ENCODE measurements around the gene TMEM168. TPM values are rescaled to one million over a fixed set of nuclear protein-coding genes. Genes with fewer than 3 reads are reported as not detected.
"Not testable (repeated sequence)": the region's sequence is repeated elsewhere in the genome, so short reads cannot be mapped to it uniquely, and the experiment has no call there.

The TMEM168 gene
- total RNA-seq, 1 donor = 15.3 TPM

DNA sequence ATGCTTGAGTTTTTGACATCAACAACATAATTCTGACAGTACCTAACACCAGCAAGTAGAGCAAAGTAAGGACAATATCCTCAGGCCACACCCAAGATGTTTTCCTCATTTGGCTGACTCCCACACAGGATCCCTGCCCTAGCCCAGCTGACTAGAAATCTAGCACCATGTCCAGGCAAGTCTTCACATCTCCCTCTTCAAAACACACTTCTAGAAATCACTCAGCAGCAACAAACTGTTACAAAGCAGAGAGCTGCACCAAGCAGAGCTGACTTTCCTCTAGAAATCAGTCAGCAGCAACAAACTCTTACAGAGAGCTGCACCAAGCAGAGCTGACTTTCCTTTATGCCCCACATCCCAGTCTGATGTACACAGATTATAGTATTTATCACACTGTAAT lies 7.7 kb downstream of the TMEM168 start:
- DNase-seq (ENCODE audit: low read depth in 2 of 3, low spot score in 2 of 3) = no peak

DNA sequence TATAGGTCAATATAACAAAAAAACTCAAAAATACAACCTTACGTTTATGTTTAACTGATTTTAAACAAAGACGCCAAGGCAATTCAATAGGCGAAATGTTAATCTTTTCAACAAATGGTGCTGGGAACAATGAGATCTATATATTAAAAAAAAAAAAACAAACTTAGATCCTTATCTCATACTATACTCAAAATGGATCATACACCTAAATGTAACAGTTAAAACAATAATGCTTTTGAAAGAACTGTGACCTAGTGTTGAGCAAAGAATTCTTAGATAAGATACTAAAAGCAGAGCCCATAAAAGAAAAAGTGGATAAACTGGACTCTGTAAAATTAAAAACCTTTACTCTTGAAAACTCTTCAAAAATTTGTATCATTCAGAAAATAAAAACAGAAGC lies 8.6 kb downstream of the TMEM168 start:
- no peak for DNase-seq (ENCODE audit: low read depth in 2 of 3, low spot score in 2 of 3)

DNA sequence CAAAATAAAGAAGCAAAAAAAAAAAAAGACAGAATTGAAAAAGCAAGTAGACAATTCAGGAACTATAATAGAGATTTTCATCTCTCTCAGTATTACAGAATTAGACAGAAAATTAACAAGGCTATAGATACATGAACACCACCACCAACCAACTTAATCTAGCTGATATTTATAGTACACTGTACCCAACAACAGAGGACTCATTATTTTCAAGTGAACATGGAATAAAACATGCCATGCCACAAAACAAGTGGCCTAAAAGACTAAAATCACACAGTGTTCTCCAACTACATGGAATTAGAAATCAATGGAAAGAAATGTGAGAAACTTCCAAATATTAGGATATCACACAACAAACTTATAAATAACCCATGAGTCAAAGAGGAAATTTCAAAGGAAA lies 9.1 kb downstream of the TMEM168 start:
- no peak for DNase-seq (ENCODE audit: low read depth in 2 of 3, low spot score in 2 of 3)

DNA sequence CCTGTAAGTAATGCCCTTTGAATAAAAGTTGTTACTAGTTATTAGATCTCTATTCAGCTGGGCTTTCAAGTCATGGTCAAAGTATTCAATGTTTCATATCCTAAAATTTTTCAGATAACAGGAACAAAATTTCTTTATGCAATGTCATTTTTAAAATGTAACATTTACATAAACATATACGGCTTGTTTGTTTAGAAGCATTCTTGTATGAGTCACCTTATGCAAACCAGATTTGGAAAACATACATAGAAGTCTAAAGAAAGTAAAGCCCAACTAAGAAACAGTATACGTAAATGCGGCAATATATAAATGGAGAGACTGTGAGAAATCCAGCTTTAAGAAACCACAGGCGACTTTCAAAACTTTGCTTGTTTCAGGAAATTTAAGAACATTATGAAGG lies 10.5 kb downstream of the TMEM168 start:
- no peak for DNase-seq (ENCODE audit: low read depth in 2 of 3, low spot score in 2 of 3)

DNA sequence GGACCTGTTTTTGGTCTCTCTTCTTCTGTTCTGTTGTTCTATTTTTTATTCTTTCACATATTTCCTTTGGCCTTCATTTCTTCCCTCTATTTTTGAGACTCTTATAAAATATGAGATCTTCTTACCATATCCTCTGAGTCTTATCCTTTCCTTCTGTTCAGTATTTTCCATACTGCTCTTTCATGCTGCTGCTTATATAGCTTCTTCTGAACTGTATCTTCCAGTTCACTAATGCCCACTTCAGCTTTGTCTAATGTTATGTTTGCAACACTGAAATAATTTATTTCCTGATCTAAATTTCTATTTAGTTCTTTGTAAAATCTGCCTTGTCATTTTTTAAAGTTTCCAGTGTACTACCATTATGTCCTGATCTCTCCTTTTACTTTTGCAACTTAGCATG lies 12.8 kb downstream of the TMEM168 start:
- no peak for DNase-seq (ENCODE audit: low read depth in 2 of 3, low spot score in 2 of 3)

DNA sequence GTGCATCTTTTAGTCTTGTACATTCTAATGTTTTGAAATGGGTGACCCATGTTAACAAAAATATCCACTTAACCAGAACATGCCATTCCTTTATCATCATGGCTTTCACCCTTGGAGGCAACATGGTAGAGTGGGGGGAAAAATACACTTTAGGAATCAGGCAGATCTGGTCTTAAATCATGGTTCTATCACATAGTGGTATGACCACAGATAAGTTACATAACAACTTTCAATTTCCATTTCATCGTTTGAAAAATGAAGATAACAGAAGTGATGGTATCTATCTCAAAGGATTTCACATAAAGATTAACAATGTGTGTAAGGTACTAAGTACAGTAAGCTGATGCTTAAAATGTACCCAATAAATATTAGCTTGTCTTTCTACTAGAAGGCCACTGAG lies 19.0 kb downstream of the TMEM168 start:
- DNase-seq (ENCODE audit: low read depth in 2 of 3, low spot score in 2 of 3) = no peak

DNA sequence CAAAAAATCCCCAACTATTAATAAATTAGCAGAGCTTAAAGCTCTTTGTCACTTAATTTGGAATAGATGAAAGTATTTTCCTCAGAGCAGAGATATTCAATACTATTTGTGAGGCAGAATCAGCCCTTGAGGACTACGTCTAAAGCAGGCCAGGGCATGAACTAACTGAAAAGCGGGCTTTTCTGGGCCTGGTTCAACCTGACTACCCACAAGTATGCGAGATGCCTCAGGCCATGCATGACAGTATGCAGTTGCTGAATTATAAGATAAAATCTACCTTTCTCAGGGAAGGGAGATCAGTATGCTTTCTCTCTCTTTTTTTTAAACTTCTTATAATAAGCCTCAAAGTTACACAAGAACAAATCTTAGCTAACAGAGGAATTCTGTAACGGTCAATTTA lies 20.1 kb downstream of the TMEM168 start:
- DNase-seq (ENCODE audit: low read depth in 2 of 3, low spot score in 2 of 3) = no peak

DNA sequence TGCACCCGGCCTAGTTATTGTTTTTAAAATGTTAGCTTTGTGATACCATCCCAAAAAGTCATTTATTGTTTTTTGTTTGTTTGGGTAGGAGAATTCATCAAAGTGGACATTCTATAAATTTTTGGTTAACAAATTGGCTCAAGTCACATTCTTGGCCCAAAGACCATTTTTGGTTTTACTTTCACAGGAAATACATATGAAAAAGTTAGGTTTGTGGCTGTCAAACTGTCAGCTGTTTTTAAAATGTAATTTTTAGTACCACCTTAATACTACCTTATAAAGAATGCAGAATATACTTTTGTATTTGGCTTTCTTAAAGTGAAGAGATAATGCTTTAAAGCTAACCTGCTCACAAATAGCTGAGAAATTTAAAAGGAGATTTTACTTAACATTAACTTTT lies 25.1 kb downstream of the TMEM168 start:
- no peak for DNase-seq (ENCODE audit: low read depth in 2 of 3, low spot score in 2 of 3)

DNA sequence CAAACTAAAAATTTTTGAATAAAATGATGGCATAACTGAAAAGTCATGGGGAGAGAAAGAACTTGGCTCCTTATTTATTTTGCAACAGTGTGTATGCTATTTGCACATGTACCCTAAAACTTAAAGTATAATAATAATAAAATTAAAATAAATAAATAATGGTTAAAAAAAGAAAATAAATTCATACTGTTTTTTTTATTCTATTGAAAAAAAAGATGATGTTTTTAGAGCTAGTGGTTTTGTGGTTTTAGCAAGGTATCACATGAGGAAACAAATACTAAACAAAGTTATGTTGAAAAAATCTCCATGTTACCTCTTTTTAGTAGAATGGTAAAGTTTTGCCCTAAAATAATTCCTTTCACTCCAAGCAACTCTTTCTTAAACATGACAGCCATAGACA lies 26.2 kb downstream of the TMEM168 start:
- no peak for DNase-seq (ENCODE audit: low read depth in 2 of 3, low spot score in 2 of 3)

DNA sequence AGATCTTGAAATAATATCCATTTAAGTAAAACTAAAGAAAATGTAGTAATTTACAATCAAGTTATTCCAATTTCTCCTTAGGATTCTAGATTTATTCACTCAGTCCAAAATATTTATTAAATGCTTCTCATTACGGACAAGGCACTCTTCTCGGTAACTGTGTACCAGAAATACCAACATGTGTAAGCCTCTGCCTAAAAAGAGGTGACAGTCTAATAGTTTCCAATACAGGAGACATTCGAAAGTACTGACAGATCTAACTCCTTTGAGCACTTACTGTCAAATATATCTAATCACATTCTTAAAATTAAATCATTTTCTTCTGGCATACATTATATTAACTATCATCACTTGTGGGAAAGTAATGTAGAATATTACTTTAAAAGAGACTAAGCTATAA lies 26.9 kb downstream of the TMEM168 start:
- no peak for DNase-seq (ENCODE audit: low read depth in 2 of 3, low spot score in 2 of 3)

DNA sequence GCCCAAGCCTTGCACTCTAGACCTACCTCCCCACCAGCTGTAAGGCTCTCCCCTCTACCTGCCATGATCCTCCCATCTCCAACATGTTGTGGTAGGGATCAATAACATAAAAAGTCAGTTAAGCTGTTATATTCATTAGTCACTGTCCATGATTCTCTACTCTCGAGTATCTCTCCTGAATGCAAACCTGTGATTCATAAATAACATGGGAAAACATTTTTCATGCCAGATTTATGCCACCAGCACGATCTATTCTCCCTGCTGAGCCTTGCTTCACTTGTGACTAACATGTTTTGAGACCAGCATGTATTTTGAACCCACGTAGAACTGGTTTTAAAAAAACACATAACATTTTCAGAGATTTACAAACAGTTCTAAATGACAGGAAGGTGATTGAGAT lies 30.3 kb downstream of the TMEM168 start:
- DNase-seq (ENCODE audit: low read depth in 2 of 3, low spot score in 2 of 3) = no peak

DNA sequence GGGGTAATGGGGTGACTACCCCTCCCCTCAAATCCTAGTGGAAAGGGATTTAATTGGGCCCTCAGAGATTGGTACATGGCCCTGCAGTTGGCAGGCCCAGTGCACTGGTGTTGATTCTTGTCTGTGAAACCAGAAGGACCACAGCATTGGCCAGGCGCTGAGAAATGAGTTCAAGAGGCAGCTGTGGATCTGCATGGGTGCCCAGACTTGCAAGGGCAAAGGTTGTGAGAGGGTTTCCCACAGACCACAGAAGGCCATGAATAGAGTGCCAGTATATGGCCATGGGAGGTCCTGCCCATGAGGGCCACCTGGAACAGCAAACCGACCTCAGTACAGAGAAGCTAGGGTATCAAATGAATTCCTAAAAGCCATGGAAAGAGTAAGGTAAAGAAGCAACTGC lies 32.9 kb downstream of the TMEM168 start:
- DNase-seq (ENCODE audit: low read depth in 2 of 3, low spot score in 2 of 3) = no peak

DNA sequence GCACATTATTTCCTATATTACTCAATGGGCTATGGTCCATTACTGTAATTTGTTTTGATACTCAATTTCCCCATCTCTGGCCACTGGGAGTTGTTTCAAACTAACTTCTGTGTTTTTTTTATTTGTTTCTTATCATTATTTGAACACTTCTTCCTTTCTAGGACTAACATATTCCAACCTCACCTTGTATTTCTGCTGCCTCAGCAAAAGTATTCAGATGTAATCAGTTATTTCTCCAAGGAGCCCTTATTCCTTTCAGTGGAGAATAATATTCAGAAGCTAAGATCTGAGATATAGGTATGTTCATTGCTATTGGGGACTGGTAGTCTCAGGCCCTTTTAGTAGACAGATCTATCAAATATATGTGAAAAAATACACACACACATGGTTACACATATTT lies 36.9 kb downstream of the TMEM168 start:
- no peak for DNase-seq (ENCODE audit: low read depth in 2 of 3, low spot score in 2 of 3)

DNA sequence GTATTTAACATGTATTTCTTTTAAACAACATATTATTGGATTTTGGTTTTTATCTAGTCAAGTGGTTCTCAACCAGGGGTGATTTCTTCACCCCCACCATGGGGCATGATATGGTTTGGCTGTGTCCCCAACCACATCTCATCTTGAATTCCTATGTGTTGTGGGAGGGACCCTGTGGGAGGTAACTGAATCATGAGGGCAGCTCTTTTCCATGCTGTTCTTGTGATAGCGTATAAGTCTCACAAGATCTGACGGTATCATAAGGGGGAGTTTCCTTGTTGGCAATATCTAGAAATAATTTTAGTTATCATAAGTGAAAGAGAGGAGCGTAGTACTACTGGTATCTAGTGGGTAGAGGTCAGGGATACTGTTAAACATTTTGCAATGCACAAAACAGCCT lies 37.6 kb downstream of the TMEM168 start:
- DNase-seq (ENCODE audit: low read depth in 2 of 3, low spot score in 2 of 3) = no peak

DNA sequence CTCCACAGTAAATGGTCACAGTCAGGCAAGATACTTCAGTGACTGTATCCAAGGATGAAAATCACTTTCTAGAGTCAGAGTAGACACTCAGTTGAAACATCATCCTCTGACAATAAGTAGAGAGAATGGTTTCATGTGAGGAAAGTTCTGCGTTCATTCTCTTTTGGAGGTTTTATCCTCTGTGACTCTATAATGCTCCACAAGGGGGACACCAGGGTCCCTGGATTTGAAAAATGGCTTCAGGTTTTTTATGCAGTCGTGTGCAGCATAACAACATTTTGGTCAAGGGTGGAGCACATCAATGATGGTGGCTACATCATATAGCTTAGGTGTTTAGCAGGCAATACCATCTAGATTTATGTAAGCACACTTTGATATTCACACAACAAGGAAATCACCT lies 40.4 kb downstream of the TMEM168 start:
- peak in 1 of 3 donors; percentile 2 for DNase-seq (ENCODE audit: low read depth in 2 of 3, low spot score in 2 of 3)

DNA sequence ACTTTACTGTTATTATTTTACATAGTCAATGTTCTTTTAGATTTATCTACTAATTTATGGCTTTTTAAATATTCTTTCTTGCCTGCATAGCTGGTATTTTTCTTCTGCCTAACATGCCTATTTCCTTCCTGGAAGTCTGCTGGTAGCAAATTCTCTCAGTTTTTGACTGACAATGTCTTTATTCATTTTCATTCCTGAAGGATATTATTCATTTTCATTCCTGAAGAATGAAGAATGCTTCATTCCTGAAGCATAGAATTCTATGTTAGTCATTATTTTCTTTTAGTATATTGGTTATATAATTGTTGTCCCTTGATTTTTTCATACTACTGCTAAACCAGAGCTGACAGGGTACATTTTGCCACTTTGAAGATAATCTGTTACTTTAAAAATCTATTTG lies 41.8 kb downstream of the TMEM168 start:
- DNase-seq (ENCODE audit: low read depth in 2 of 3, low spot score in 2 of 3) = no peak

DNA sequence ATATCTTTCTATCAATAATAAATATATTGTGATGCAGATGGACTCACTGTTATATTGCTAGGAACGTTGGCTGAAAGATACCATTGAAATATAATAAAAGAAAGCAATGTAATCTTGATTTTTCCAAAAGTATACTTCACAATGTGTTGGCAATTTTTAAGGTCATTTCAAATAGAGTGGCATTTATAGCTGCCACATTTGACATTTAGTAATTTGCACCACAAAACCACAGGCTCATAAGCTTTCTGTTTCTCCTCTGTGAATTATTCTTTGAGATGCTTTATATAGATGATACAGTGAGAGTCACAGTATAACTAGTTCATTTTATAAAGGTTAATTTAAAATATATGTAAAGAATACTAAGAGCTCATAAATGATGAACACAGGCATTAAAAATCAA lies 44.6 kb downstream of the TMEM168 start:
- DNase-seq (ENCODE audit: low read depth in 2 of 3, low spot score in 2 of 3) = no peak

DNA sequence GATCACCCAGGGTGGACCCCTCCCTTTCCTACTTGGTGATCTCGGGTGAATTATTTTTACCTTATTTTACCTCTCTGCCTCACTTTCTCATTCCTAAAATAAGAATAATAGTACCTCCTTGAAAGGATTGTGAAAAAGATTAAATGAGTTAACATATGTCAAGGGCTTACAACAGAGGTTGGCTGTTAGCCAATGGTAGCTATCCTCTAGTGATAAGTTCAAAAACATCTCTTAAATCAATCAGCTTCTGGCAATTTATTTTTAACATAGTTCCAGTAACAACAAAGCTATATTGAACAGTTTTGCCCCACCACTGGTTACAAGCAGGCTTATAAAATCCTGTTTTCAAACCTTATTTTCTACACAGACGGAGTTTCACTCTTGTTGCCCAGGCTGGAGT lies 45.4 kb downstream of the TMEM168 start:
- DNase-seq (ENCODE audit: low read depth in 2 of 3, low spot score in 2 of 3) = no peak

DNA sequence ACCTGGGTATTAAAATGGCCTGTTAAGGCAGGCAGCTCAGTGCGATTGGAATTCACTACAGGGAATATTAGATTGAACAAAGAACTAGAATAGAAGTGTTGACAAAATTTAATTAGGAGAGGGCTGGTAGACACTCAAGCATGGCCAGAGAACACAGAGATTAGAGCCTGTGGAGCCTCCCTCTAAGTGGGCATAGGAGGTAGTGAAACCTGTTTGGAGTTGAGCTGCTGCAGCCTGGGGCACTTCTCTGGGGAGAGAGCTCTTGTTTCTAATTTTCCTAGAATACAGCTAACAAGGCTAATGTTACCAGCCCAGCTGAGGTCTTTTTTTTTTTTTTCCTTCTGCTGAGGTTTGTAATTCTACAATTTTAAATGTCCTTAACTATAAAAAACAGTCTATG lies 46.4 kb downstream of the TMEM168 start:
- no peak for DNase-seq (ENCODE audit: low read depth in 2 of 3, low spot score in 2 of 3)

DNA sequence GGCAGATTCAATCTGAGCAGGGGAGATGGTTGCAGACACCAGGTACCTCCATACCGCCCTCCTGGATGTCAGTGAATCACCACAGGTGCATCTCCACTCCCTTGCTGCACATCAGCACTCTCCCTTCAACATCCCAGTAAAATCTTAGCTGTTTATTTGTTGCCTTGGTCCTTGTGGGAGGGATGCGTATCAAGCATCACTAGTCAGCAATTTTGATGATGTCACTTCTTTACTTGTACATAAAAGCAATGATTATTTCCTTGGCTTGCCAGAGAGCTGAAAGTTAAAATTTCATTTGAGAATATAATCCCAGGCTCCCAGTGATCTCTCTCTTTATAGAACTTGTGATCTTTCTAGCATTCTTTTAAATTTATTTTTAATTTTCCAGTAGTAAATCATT lies 49.5 kb downstream of the TMEM168 start:
- DNase-seq (ENCODE audit: low read depth in 2 of 3, low spot score in 2 of 3) = no peak

DNA sequence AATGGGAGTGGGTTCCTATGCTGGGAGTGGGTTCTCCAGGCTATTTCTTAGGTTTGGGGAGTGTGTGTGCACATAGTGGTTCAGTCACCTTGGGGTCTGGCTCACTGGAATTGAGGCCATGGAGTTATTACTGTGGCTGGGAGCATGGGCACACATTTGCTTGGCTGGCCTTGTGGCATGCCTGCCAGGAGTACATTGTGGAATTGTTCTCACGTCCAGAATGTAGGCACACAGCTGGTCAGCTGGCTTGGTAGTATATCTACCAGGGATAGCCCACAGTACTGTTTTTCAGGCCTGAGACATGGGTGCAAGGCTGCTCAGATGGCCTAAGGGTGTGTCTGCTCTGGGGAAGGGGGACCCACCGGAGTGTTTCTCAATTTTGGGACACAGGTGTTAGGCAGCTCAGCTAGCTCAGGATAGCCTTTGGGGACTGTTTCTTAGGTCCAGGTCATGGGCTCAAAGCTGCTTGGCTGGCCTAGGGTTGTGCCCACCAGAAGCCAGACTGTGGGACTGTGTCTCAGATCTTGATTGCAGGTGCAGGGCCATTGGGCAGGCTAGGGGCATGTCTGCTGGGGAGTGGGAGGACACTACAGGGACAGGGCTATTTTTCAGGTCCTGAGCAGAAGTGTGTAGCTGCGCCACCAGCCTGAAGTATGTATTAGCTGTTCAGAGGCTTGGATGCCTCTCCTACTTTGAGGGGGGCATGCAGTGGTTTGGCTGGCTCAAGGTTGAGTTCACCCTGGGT lies 50.6 kb downstream of the TMEM168 start:
- DNase-seq (ENCODE audit: low read depth in 2 of 3, low spot score in 2 of 3) = no peak

DNA sequence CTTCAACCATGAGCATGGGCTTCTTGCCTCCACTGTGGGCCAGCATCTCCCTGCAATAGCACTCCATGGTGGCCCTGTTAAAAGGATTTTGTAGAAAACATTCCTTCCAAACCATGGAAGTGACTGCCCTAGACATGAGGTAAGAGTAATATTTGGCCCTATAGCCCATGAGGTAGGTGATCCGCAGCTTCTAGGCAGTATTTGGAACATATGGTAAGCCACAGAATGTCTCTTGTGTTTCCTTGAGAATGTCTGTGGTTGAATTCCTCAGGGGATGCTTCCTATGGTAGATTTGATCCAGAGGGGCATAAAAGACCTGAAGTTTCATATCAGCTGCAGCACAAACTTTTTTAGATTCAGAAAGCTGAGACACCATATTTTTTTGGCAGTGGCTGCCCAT lies 54.9 kb downstream of the TMEM168 start:
- no peak for DNase-seq (ENCODE audit: low read depth in 2 of 3, low spot score in 2 of 3)

DNA sequence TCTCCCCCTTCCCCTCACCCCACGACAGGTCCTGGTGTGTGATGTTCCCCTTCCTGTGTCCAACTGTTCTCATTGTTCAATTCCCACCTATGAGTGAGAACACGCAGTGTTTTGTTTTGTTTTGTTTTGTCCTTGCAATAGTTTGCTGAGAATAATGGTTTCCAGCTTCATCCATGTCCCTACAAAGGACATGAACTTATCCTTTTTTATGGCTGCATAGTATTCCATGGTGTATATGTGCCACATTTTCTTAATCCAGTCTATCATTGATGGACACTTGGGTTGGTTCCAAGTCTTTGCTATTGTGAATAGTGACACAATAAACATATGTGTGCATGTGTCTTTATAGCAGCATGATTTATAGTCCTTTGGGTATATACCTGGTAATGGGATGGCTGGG lies 58.9 kb downstream of the TMEM168 start:
- not testable (repeated sequence) for DNase-seq (ENCODE audit: low read depth in 2 of 3, low spot score in 2 of 3)

Measured in hematopoietic multipotent progenitor cell (in vitro differentiated cells).